ENCODE measurements around the gene OR2V1. TPM values are rescaled to one million over a fixed set of nuclear protein-coding genes. Genes with fewer than 3 reads are reported as not detected.

OR2V1 gene
- total and polyA plus RNA-seq, 12 donors, result not detected

DNA sequence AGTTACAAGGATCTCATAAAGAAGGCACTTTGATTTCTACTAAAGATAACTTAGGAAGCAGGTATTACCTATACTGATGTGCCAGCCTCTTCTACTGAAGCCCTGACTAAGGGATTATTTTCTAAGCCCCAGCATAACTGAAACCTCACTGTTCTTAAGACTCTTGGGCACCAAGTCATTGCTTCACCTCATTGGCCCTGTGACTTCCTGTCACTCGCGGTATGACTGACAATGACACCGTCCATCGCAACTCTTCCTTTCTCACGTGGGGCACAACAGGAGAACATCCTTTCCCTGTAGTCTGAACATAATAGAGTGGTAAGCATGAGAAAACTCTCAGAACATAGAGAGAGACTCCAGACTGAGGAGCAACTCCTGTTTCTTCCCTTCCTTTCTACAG lies 22.8 kb upstream of the OR2V1 start:
- WGBS, 4 donors, result 66 to 73% (median 70%) methylated on average over 5 of the region's 5 CpGs
- intact Hi-C loops (cut with DNase I), result loop anchor here in 1 of 2 donors (10.0 kb wide), 2 partner anchors 279 to 369 kb away; no protein-coding TSS in a partner anchor
- TF ChIP-seq, protein P1, sequence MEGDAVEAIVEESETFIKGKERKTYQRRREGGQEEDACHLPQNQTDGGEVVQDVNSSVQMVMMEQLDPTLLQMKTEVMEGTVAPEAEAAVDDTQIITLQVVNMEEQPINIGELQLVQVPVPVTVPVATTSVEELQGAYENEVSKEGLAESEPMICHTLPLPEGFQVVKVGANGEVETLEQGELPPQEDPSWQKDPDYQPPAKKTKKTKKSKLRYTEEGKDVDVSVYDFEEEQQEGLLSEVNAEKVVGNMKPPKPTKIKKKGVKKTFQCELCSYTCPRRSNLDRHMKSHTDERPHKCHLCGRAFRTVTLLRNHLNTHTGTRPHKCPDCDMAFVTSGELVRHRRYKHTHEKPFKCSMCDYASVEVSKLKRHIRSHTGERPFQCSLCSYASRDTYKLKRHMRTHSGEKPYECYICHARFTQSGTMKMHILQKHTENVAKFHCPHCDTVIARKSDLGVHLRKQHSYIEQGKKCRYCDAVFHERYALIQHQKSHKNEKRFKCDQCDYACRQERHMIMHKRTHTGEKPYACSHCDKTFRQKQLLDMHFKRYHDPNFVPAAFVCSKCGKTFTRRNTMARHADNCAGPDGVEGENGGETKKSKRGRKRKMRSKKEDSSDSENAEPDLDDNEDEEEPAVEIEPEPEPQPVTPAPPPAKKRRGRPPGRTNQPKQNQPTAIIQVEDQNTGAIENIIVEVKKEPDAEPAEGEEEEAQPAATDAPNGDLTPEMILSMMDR (IDR thresholded peaks at IDR 0.05), result no peak
- no peak for TF ChIP-seq POLR2A (IDR thresholded peaks at IDR 0.05)
- Histone ChIP-seq H3K4me1 (replicated peaks in 1 of 2) (no peaks in the 10 kb centered on the region), H3K9me3 (replicated peaks in 1 of 3) (no peaks in the 10 kb centered on the region), H3K36me3 (replicated peaks in 1 of 2) (no peaks in the 10 kb centered on the region), H3K4me3 (no peak overlapping the region), H3K27me3 (peaks cover 3% of the 10 kb centered on the region), H3K27ac (no peak overlapping the region)
- no peak for DNase-seq

DNA sequence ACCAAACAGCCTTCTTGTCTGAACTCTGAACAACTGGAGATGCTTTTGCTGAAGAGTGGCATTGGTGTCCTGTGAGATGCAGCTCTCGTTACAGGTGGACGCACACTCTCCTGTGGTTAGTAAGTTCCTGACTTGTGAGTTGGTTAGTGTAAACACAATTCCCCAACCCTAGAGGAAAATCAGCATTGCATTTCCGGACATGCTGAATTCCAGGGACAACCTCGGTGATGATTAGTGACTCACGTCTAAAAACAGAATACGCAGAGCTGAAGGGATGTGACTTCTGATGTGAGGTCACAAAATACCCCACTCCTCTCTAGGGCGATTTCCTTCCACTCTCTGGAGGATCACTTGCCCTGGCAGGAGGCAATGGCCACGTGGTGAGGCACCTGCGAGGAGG lies 21.4 kb upstream of the OR2V1 start:
- intact Hi-C loops (cut with DNase I), result loop anchor here in 1 of 2 donors (10.0 kb wide), 2 partner anchors 278 to 368 kb away; no protein-coding TSS in a partner anchor
- Histone ChIP-seq H3K4me1 (replicated peaks in 1 of 2) (no peaks in the 10 kb centered on the region), H3K4me3 (no peak overlapping the region), H3K36me3 (replicated peaks in 1 of 2) (no peaks in the 10 kb centered on the region), H3K27me3 (peaks cover 3% of the 10 kb centered on the region), H3K9me3 (replicated peaks in 1 of 3) (no peaks in the 10 kb centered on the region), H3K27ac (no peak overlapping the region)
- WGBS, 4 donors, result 63 to 80% (median 72%) methylated on average over 9 of the region's 9 CpGs
- TF ChIP-seq POLR2A (IDR thresholded peaks at IDR 0.05), result no peak
- TF ChIP-seq, protein P1 (IDR thresholded peaks at IDR 0.05), result no peak
- no peak for DNase-seq

DNA sequence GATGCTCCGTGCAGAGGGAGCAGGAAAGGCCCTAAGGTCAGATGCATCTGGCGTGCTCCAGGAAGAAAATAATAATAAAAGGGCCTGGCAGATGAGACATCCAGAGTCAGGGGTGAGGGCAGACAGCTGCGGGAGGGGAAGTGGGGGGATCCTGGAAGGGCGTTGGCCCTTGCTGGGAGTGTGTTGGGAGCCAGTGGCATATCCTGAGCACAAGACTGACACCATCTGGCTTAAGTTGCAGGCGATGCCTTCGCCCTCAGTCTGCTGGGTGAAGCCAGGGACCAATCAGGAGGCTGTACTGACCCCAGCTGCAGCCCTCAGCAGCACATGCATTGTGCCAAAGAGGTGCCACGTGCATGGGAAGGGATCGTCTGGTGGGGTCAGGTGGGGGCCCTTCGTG lies 20.2 kb upstream of the OR2V1 start:
- no peaks in the 10 kb centered on the region for H3K4me1 ChIP-seq (replicated peaks in 1 of 2)
- intact Hi-C loops (cut with DNase I), result loop anchor here in 1 of 2 donors (10.0 kb wide), 2 partner anchors 276 to 366 kb away; no protein-coding TSS in a partner anchor
- H3K27ac ChIP-seq, result no peak overlapping the region
- H3K27me3 ChIP-seq, result peaks cover 3% of the 10 kb centered on the region
- no peaks in the 10 kb centered on the region for H3K9me3 ChIP-seq (replicated peaks in 1 of 3)
- TF ChIP-seq POLR2A (IDR thresholded peaks at IDR 0.05), result no peak
- TF ChIP-seq, protein P1 (IDR thresholded peaks at IDR 0.05), result no peak
- no peak overlapping the region for H3K4me3 ChIP-seq
- DNase-seq, result no peak
- no peaks in the 10 kb centered on the region for H3K36me3 ChIP-seq (replicated peaks in 1 of 2)
- WGBS, 4 donors, result 28 to 32% (median 30%) methylated on average over 7 to 9 of the region's 9 CpGs

DNA sequence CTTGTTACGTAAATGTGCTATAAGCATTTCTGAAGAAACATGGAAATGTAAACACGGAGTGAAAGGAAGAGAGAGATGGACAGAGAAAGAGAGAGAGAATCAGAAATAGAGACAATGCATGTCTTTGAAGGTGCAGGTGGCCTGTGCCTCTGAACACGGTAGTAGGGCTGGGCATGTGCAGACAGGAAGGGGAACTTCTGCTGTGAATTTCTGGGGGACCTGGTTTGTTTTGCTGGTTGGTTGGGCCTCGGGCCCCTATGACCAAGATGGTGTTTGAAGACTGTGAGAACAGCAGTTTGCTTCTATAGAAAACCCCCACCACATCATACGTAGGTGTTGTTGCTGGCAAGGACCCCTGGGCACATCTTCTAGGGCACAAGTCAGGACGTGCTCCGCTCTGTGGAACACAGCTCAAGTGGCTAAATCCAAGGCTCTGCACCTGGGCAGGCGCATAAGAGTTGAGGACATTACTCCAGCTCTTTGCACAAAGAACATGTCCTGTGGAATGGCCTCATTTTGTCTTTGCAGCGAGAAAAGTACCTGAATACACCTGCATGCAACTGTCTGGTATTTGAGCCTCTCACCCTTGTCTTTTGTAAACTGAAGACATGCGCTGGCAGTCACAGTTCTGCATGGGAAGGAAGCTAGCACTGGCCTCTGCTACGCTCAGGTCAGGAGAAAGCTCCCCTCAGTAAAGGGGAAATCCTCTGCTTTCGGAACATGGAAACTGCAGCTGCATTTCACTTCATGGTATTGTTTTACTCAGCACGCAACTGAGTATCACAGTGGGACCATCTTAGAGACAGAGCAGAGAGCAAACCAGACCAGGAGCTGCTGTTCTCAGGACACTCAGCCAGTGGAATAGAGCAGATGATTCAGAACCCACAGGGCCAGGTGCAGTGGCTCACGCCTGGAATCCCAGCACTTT lies 19.1 kb upstream of the OR2V1 start:
- 63 to 78% (median 71%) methylated on average over 13 to 14 of the region's 14 CpGs for whole genome bisulfite sequencing, 4 donors
- intact Hi-C loops (cut with DNase I), result loop anchor here in 1 of 2 donors (10.0 kb wide), 2 partner anchors 275 to 365 kb away; no protein-coding TSS in a partner anchor

More for the DNA sequence above, 19.1 kb upstream of the OR2V1 start:
- H3K36me3 ChIP-seq (replicated peaks in 1 of 2), result no peaks in the 10 kb centered on the region
- DNase-seq, result no peak
- no peaks in the 10 kb centered on the region for H3K9me3 ChIP-seq (replicated peaks in 1 of 3)
- H3K27ac ChIP-seq, result no peak overlapping the region
- peaks cover 3% of the 10 kb centered on the region for H3K27me3 ChIP-seq
- H3K4me1 ChIP-seq (replicated peaks in 1 of 2), result no peaks in the 10 kb centered on the region
- no peak for TF ChIP-seq POLR2A (IDR thresholded peaks at IDR 0.05)
- TF ChIP-seq, protein P1 (IDR thresholded peaks at IDR 0.05), result no peak
- no peak overlapping the region for H3K4me3 ChIP-seq
